ENCODE results near the gene PGK1. TPM values are rescaled to one million over a fixed set of nuclear protein-coding genes. Genes with fewer than 3 reads are reported as not detected.

PGK1 gene
- polyA plus RNA-seq, 3 donors, result 292 to 1,007 (median 923) TPM

- Histone ChIP-seq H3K4me1 (ENCODE audit: control insufficient read depth in 1 of 2, insufficient read depth in 2 of 2, low read length in 2 of 2) (peaks cover 29% of the 10 kb centered on the region in 2 donors), H3K79me2 (ENCODE audit: insufficient read depth, low read length) (peaks cover 35% of the 10 kb centered on the region), H3K27me3 (ENCODE audit: control insufficient read depth in 2 of 2, insufficient read depth in 2 of 2, low read length in 2 of 2) (no peaks in the 10 kb centered on the region), H2AFZ (ENCODE audit: insufficient read depth, low read depth, low read length, poor library complexity, severe bottlenecking) (no peak overlapping the region), H3K4me3 (replicated peaks in 1 of 3; ENCODE audit: low read depth in 2 of 3, low read length in 3 of 3) (no peak overlapping the region), H3K36me3 (replicated peaks in 1 of 2; ENCODE audit: control insufficient read depth in 1 of 2, insufficient read depth in 2 of 2, low read length in 2 of 2) (no peaks in the 10 kb centered on the region), H3K9me3 (replicated peaks in 1 of 2; ENCODE audit: control insufficient read depth in 1 of 2, insufficient read depth in 1 of 2, low read length in 2 of 2) (no peaks in the 10 kb centered on the region), H4K20me1 (ENCODE audit: insufficient read depth, low read length) (peaks cover 17% of the 10 kb centered on the region), H3K27ac (ENCODE audit: low read depth in 1 of 2, low read length in 2 of 2) (no peak overlapping the region), H3K4me2 (replicated peaks; ENCODE audit: extremely low read depth, low read length, poor library complexity, severe bottlenecking) (no peak overlapping the region), H3K9ac (ENCODE audit: insufficient read depth, low read length, poor library complexity, severe bottlenecking) (no peak overlapping the region)
- Mint-ChIP-seq H3K4me1 (peaks cover 30% of the 10 kb centered on the region), H3K36me3 (peaks cover under 1 to 8% of the 10 kb centered on the region in 2 donors), H3K27me3 (ENCODE audit: low read depth in 3 of 3) (peaks cover 0 to 2% (median 0%) of the 10 kb centered on the region in 3 donors), H3K4me3 (no peak overlapping the region), H3K9me3 (peaks cover 0 to 14% (median 2%) of the 10 kb centered on the region in 7 donors), H3K27ac (no peak overlapping the region)
- TF ChIP-seq CTCF (IDR thresholded peaks at IDR 0.05), result no peak
- intact Hi-C loops (cut with micrococcal nuclease), result no loop called here
- WGBS (ENCODE audit: insufficient coverage), result no CpG with 5 or more reads among the region's 1 CpG
- no peak for DNase-seq
Observed at GRCh38 chrX:78102091-78102490, 2.0 kb upstream of the PGK1 start.

- H3K9ac ChIP-seq (ENCODE audit: insufficient read depth, low read length, poor library complexity, severe bottlenecking), result peak overlapping the region; percentile 86
- H3K4me1 ChIP-seq (ENCODE audit: control insufficient read depth in 1 of 2, insufficient read depth in 2 of 2, low read length in 2 of 2), result peaks cover 39% of the 10 kb centered on the region in 2 donors
- peak overlapping the region; percentile 54 for H2AFZ ChIP-seq (ENCODE audit: insufficient read depth, low read depth, low read length, poor library complexity, severe bottlenecking)
- Mint-ChIP-seq H3K4me3 (peak overlapping the region; percentile 77 to 86), H3K36me3 (peaks cover 9 to 12% of the 10 kb centered on the region in 2 donors), H3K27ac (peak overlapping the region; percentile 90 to 97 (median 95)), H3K9me3 (peaks cover 0 to 14% (median 2%) of the 10 kb centered on the region in 7 donors), H3K4me1 (peaks cover 40% of the 10 kb centered on the region), H3K27me3 (ENCODE audit: low read depth in 3 of 3) (peaks cover 0 to 2% (median 0%) of the 10 kb centered on the region in 3 donors)
- no peak for TF ChIP-seq CTCF (IDR thresholded peaks at IDR 0.05)
- peak overlapping the region; percentile 83 to 90 for H3K27ac ChIP-seq (ENCODE audit: low read depth in 1 of 2, low read length in 2 of 2)
- H3K36me3 ChIP-seq (replicated peaks in 1 of 2; ENCODE audit: control insufficient read depth in 1 of 2, insufficient read depth in 2 of 2, low read length in 2 of 2), result no peaks in the 10 kb centered on the region
- WGBS (ENCODE audit: insufficient coverage), result 93% methylated on average over 14 of the region's 23 CpGs
- no peak for DNase-seq
- H3K9me3 ChIP-seq (replicated peaks in 1 of 2; ENCODE audit: control insufficient read depth in 1 of 2, insufficient read depth in 1 of 2, low read length in 2 of 2), result no peaks in the 10 kb centered on the region
- H4K20me1 ChIP-seq (ENCODE audit: insufficient read depth, low read length), result peaks cover 28% of the 10 kb centered on the region
- intact Hi-C loops (cut with micrococcal nuclease), result no loop called here
- H3K27me3 ChIP-seq (ENCODE audit: control insufficient read depth in 2 of 2, insufficient read depth in 2 of 2, low read length in 2 of 2), result no peaks in the 10 kb centered on the region
- H3K79me2 ChIP-seq (ENCODE audit: insufficient read depth, low read length), result peaks cover 45% of the 10 kb centered on the region
- peak overlapping the region; percentile 65 for H3K4me2 ChIP-seq (replicated peaks; ENCODE audit: extremely low read depth, low read length, poor library complexity, severe bottlenecking)
- peak overlapping the region; percentile 44 to 93 (median 56) for H3K4me3 ChIP-seq (replicated peaks in 1 of 3; ENCODE audit: low read depth in 2 of 3, low read length in 3 of 3)
Observed at GRCh38 chrX:78103001-78103622, 936 bp upstream of the PGK1 start.

Measured in CD14-positive monocyte (primary cell).